Pancreas (tissue), 10 donors: ENCODE measurements around the gene AATF. TPM values are rescaled to one million over a fixed set of nuclear protein-coding genes. Genes with fewer than 3 reads are reported as not detected.

Experiments
- ATAC-seq, 4 donors: fragments of 200-7000 bp; cut with Tn5 transposase; one replicate each; pipeline versions ENCODE4 v1.8.0 to v1.9.1; 2020; ENCODE audit warnings: mild to moderate bottlenecking in 4 of 4, moderate library complexity in 4 of 4
- DNase-seq, 6 donors: peaks; one replicate each; pipeline ENCODE4 v3.0.0-alpha.2; 2020
- FAIRE-seq: peaks from 2 replicates; lab custom pipeline; 2012; peaks lifted over from hg19 to GRCh38; lab: Jason Lieb, UNC
- H3K27ac ChIP-seq, 4 donors: fragments of 200-600 bp; sonication (generic); 1 replicate in 3 of 4; 2 replicates in 1 of 4; pipeline versions ENCODE4 v1.5.0 to v1.8.0; 2020
- H3K27me3 ChIP-seq, 4 donors: fragments of 200-600 bp; one replicate each; pipeline ENCODE4 v1.8.0; 2021
- H3K36me3 ChIP-seq, 3 donors: fragments of 200-600 bp; sonication (generic) in 1 of 3; one replicate each; pipeline versions ENCODE4 v1.5.0 to v1.8.0; 2020 to 2021
- H3K4me1 ChIP-seq, 3 donors: fragments of 200-600 bp; one replicate each; pipeline ENCODE4 v1.8.0; 2021
- H3K4me3 ChIP-seq, 4 donors: fragments of 200-600 bp; sonication (generic) in 2 of 4; one replicate each; pipeline versions ENCODE4 v1.5.0 to v1.8.0; 2020 to 2021
- H3K9me3 ChIP-seq, 4 donors: fragments of 200-600 bp; one replicate each; pipeline ENCODE4 v1.8.0; 2021
- CTCF ChIP-seq, 4 donors: fragments of 200-600 bp; sonication (generic) in 3 of 4; IDR thresholded peaks; one replicate each; pipeline versions ENCODE4 v1.5.0 to v1.8.0; 2021; ENCODE audit warnings: antibody characterized with exemption in 4 of 4
- WGBS, 2 donors: extraction: QIAGEN DNeasy Blood & Tissue Kit; methylation state at CpG; one replicate each; pipeline ENCODE4 v1.1.7; 2013; 5-methylcytosine and 5-hydroxymethylcytosine counted together
- intact Hi-C, 3 donors: fragments of 100-400 bp; cut with DNase I; formaldehyde crosslinking; loops; one replicate each; pipeline versions ENCODE4 v1.11.1 to v1.14.2; 2022
- polyA plus RNA-seq, 2 donors: library from polyadenylated mRNA; stranded (reverse); fragments of 200-250 nt; gene quantifications; one replicate each; pipeline ENCODE4 v1.2.3, GENCODE V29; 2013
- total RNA-seq, 6 donors: library from RNA; stranded (reverse); fragmentation: NEBNext Ultra II Directional in 4 of 6; extraction: Animal tissue kit (Norgen Biotek cat#: 25700) in 4 of 6; gene quantifications; one replicate each; pipeline versions ENCODE4 v1.2.1 to v1.2.4, GENCODE V29; 2021 to 2023
- donor health status: healthy with polysubstance abuse.
- donor health status: DM: no; HTN: no; CAD: no; lungs with moderate emphysema.
- donor health status: DM: no; HTN: no; CAD: no.
- donor health status: control.
- donor health status: control.
- donor health status: Bipolar disorder and iron deficiency.
- donor health status: DM: yes; HTN: yes; CAD: no.
- donor health status: DM: no; HTN: no; CAD: no.
- donor health status: DM: no; HTN: no; CAD: no.
- donor health status: DM: yes; HTN: yes; CAD: no.

The AATF gene
- total and polyA plus RNA-seq, 8 donors, result 20.1 to 38.4 (median 28.5) TPM

GRCh38 chr17:36937959-36938565, 10.7 kb upstream of the AATF start:
- intact Hi-C loops, result no loop called here
- no peaks in the 10 kb centered on the region for H3K9me3 ChIP-seq
- H3K27me3 ChIP-seq, result peaks cover 12 to 96% (median 37%) of the 10 kb centered on the region in 4 donors
- 3 to 4% methylated on average over 36 of the region's 36 CpGs for WGBS, 2 donors
- H3K27ac ChIP-seq, result no peak overlapping the region
- no peaks in the 10 kb centered on the region for H3K36me3 ChIP-seq
- FAIRE-seq (no peak), ATAC-seq (peak in 3 of 4 donors; percentile 14 to 51 (median 51)), DNase-seq (peak in 1 of 6 donors; percentile 70)
- peaks cover 8 to 42% (median 10%) of the 10 kb centered on the region in 3 donors for H3K4me1 ChIP-seq
- TF ChIP-seq CTCF (IDR thresholded peaks at IDR 0.05), result no peak
- H3K4me3 ChIP-seq, result peak overlapping the region in 1 of 4 donors; percentile 0

DNA sequence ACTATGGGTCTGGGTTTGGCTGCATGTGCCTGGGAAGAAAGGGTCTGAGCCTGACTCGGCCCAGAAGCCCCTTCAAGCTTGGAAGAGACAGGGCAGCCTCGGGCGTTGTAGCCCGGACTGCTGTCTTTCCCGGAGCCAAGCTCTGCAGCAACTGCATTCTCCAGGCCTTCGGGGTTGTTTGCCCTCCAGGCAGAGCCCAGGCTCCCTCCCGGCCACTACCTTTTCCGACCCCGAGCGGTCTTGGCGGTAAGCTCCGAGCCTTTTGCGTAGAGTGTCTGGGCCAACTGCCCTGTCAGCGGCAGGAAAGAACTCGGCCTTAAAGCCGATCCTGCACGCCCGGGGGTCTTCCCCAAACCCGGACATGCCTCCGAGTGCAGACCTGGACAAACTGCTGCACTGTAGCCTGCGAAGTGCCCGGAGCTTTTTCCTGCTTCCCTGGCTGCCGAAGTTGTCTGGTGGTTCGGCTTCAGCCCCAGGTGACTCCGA, 10.1 kb upstream of the AATF start:
- 2 to 5% methylated on average over 24 to 25 of the region's 25 CpGs for WGBS, 2 donors
- no peaks in the 10 kb centered on the region for H3K9me3 ChIP-seq
- H3K36me3 ChIP-seq, result no peaks in the 10 kb centered on the region
- intact Hi-C loops, result no loop called here
- peaks cover 8 to 38% (median 10%) of the 10 kb centered on the region in 3 donors for H3K4me1 ChIP-seq
- FAIRE-seq (no peak), ATAC-seq (peak in 2 of 4 donors; percentile 4 to 25), DNase-seq (peak in 1 of 6 donors; percentile 58)
- H3K27ac ChIP-seq, result no peak overlapping the region
- H3K27me3 ChIP-seq, result peaks cover 17 to 96% (median 39%) of the 10 kb centered on the region in 4 donors
- TF ChIP-seq CTCF (IDR thresholded peaks at IDR 0.05), result no peak
- H3K4me3 ChIP-seq, result peak overlapping the region in 1 of 4 donors; percentile 0

DNA sequence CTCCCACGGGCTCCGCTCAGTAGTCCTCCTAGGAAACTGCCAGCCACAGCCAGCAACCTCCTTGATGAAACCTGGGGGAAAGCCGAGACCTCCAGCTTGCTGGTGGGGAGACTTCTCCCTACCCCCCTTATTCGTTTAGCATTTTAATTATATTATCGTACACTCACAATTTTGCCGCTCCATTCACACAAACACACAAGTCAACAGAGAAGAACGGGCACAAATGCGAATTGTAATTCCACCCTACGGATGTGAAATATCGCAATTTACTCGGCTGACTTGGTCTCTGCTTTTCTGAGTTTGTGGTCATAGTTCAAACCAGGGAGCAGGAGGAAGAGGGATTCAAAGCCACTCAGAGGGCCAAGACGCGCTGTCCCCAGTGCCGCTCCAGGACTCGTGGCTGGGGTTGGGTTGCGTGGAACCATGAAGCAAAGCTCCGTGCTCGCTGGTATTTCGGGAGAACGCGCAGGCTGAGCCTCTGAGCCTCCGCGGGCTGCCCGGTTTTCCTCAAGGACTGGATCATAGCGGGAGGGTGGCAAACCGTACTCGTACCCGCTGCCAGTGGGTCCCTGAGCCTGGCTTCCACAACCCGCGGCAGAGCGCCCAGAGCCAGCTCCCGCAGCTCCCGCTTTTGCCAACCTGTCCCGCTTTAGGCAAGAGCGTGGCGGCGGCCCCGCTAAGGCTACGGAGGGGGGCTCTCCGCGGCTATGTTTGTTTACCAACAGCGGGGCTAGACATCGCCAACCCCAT, 9.5 kb upstream of the AATF start:
- no peaks in the 10 kb centered on the region for H3K9me3 ChIP-seq
- no peak overlapping the region for H3K27ac ChIP-seq
- ATAC-seq, result no peak
- peaks cover 4 to 32% (median 5%) of the 10 kb centered on the region in 3 donors for H3K4me1 ChIP-seq
- no peak for TF ChIP-seq CTCF (IDR thresholded peaks at IDR 0.05)
- no peak for DNase-seq
- 9 to 12% methylated on average over 43 of the region's 43 CpGs for WGBS, 2 donors
- no peak for FAIRE-seq
- H3K36me3 ChIP-seq, result no peaks in the 10 kb centered on the region
- peaks cover 17 to 94% (median 39%) of the 10 kb centered on the region in 4 donors for H3K27me3 ChIP-seq
- intact Hi-C loops, result no loop called here
- no peak overlapping the region for H3K4me3 ChIP-seq

GRCh38 chr17:36939802-36940312, 8.9 kb upstream of the AATF start:
- no peaks in the 10 kb centered on the region for H3K36me3 ChIP-seq
- DNase-seq (no peak), ATAC-seq (no peak), FAIRE-seq (no peak)
- intact Hi-C loops, result no loop called here
- no peak overlapping the region for H3K4me3 ChIP-seq
- H3K9me3 ChIP-seq, result no peaks in the 10 kb centered on the region
- WGBS, 2 donors, result 3 to 4% methylated on average over 26 of the region's 26 CpGs
- peaks cover 0 to 27% (median 0%) of the 10 kb centered on the region in 3 donors for H3K4me1 ChIP-seq
- TF ChIP-seq CTCF (IDR thresholded peaks at IDR 0.05), result no peak
- peaks cover 17 to 94% (median 34%) of the 10 kb centered on the region in 4 donors for H3K27me3 ChIP-seq
- no peak overlapping the region for H3K27ac ChIP-seq
